T-helper 22 cell (primary cell): ENCODE measurements around the gene PTX4.
"Not testable (repeated sequence)": the region's sequence is repeated elsewhere in the genome, so short reads cannot be mapped to it uniquely, and the experiment has no call there.

Source experiments
- DNase-seq: peaks from one replicate; pipeline ENCODE4 v3.0.0-alpha.2; 2020; ENCODE audit warnings: low read depth

The PTX4 gene

DNA sequence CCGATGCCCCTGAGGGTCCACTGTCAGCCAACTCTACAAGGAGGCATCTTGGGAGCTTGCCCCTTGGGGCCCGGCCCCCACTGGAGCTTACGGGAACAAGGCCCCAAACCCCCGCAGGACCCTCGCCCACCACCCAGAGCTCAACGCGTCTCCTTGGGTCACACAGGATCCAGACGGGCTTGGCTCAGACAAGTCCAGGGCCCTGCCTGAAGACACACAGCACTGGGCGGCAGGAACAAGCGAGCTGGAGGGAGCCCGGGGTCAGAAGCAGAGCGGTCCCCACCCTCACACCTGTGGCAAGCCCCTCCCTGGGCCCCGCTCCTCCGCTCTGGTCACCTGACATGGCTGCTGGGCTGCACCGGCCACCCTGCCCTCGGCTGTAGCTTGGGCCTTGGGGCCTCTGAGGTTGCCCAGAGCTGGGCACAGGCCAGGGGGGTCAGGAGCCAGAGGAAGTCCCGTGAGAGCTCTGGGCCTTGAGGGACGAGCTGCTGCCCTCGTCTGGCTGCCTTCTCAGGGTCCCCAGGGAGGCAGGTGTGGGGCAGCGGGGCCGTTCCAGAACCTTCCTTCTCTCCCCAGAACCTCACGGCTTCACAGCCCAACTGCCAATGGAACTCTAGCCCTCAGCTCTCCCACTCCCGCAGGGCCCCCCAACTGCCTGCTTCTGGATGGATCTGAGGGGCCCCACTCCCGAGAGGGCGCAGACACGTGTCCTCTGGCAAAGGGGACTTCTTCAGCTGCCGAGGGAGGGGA is 44.6 kb downstream of the PTX4 start, which contains the start of gene CCDC154:
CCDC154 (minus strand) TSS at position 577 of the 750 bp plus-strand sequence; CDS start at position 343, 234 bp downstream.
- DNase-seq, result no peak

DNA sequence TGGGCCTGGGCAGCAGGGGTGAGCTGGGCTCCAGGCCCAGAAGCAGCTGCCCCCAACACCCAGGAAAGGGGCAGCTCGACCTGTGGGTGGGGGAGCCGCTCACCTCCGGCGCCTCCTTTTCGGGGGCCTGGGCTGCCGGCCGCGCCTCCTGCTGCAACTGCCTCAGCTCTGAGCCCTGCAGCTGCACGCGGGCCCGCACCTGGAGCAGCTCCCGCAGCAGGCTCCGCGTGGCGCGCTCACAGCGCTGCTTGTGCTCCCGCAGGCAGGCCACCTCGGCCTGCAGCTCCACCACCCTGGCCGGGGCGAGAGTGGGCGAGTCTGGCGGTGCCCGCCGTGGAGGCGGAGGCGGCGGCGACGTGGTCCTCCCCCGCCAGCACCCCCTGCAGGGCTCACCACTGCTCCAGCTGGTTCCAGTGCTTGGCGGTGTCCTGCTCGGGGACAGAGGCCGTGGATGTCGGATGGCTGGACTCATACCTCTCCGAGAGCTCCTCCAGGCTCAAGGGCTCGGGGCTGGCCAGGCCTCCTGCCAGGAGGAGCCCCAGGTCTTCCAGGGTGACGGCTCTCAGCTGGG is 45.3 kb downstream of the PTX4 start:
- no peak for DNase-seq

DNA sequence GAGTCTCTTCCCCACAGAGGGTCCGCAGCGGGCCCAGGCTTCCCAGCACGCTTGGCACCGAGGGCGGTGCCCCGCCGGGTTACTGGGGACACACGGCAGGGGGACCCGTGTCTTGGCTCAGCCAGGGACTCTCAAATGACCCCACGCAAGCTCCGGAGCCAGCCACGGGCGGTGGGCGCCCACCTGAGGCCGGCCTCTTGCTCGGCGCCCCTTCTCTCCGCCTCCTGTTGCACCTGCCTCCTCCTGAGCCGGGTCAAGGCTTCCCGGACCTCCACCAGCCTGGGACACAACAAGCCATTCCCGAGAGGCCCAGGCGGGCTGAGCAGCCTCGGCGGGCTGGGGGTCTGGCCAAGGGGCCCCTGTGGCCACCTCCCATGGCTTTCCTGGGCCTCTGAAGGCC is 46.0 kb downstream of the PTX4 start:
- no peak for DNase-seq

DNA sequence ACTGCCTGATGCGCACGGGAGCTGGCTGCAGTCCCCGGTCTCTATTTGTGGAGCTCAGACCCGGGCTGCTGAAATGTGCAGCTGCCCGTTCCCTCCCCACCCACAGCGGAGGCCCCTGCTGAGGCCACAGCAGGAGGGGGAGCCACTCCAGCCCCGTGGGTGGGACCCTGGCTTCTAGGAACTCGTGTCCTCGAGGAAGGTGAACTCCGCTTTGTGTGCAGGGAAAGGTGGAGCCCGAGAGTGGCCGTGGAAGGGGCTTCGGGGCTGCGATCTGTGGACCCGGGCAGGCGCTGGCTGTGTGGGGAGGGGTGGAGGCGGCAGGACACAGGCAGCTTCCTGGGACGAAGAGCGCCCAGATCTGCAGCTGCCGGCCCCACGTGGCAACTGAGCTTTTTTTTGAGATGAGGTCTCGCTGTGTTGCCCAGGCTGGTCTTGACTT is 47.3 kb downstream of the PTX4 start:
- DNase-seq, result no peak

DNA sequence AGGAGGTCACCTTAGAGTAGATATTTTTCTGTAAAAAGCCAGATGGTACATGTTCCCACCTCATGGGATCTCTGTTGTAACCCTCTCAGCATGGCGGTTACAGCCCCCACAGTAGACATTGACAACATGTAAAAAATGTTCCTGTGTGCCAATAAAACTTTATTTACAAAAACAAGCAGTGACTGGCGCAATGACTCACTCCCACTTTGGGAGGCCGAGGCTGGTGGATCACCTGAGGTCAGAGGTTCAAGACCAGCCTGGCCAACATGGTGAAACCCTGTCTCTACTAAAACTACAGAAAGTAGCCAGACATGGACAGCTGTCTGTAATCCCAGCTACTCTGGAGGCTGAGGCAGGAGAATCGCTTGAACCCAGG is 49.1 kb downstream of the PTX4 start:
- not testable (repeated sequence) for DNase-seq

DNA sequence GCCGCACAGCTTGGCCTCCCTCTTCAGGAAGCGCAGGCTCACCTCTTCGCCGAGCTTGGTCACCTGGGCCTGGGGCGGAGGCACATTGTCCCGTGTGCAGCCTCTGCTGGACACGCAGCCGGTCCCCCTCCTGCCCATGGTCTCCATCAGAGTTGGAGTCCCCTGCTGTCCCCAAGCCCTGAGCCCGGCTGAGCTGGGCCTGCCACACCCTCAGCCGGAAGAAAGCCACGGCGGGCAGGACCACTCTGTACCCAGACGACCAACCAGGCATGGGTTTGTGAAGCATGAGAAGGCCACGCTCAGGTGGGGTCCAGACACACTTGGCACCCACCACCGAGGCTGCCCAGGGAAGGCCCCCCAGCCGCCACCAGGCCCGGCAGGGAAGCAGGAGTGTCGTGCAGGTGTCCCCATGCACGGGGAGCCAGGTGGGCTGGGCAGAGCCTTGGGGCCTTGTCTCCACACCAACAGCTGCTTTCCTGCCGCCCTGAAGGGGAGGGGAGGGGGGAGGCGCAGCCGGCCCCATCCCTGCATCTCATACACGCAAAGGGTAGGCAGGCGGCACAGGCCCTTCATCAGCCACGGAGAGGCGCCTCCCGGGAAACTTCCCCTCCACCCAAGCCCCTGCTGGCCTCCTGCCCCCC is 49.6 kb downstream of the PTX4 start:
- no peak for DNase-seq

DNA sequence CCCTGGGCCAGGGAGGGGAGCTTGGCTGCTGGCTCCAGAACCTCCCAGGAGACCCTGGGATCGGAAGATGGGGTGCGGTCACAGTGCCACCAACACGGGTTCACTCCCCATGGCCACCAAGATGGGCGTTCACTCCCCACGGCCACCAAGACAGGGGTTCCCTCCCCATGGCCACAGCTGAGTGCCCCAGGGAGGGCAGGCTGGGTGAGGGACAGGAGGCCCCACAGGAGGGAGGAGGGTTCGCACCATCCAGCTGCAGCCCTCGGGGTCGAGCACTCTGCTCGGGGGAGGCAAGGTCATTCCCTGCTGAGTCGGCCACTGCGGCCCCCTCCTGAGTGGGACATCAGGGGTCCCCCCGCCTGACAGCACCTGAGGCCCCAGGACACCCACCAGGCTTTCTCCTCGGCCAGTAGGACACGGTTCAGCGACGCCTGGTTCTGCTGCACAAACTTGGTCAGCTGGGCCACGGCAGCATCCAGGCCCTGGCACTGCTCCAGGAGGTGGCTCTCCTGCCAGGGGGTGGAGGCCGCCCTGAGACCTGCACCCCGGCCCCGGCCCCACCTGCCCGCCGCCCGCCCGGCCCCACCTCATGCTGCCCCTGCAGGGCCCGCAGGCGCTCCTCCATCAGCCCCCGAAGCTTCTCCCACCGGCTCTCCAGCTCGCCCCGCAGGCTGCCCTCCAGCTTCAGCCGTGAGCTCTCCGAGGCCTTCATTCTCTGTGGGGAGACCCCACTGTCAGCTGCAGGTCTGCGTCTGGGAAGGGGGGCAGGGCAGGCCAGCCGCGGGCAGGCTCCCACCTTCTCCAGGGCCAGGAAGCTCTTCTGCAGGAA is 50.3 kb downstream of the PTX4 start:
- DNase-seq, result no peak

DNA sequence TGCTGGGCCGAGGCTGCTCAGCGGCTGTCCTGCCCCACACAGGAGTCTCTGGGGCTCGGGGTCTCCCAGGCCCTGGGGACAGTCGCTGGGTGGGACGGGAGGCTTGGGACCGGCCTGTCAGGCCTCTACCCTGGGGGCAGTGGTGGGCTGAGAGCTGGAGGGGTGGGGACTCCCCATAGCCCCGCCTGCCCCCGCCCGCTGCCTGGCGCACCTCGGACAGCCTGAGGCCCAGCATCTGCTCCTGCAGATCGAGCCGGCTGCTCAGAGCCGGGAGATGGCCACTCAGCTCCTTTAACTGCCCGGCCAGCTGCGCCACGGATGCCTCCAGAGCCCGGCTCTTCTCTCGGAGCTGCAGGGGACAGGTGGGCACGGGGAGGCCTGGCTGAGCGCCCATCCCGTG is 51.1 kb downstream of the PTX4 start:
- DNase-seq, result no peak

DNA sequence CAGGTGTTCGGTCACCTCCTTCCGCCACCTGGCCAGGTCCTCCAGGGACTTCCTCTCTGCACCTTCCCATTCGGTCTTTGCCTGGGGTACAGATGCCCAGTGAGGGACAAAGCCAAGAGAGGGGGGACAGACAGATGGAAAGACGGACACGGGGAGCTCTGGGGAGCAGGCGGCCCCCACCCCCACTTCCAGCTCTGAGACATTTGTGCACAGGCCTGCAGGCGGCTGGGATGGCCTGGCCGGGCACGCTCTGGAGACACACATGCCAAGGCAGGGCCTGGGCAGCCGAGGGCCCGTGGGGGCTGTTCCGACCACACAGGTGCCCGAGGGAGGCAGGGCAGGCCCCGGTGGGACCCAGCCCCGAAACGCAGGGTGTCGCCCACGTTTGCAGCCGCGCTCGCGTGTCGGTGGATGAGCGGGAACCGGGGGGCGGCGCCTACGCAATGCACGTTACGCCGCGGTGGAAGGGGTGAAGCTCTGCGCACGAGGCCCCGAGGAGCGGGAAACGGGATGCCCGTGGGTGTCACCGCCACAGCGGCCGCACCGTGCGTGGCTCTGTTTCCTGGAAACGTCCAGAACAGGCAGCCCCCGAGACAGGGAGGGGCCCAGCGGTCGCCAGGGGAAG is 51.9 kb downstream of the PTX4 start:
- DNase-seq, result no peak

DNA sequence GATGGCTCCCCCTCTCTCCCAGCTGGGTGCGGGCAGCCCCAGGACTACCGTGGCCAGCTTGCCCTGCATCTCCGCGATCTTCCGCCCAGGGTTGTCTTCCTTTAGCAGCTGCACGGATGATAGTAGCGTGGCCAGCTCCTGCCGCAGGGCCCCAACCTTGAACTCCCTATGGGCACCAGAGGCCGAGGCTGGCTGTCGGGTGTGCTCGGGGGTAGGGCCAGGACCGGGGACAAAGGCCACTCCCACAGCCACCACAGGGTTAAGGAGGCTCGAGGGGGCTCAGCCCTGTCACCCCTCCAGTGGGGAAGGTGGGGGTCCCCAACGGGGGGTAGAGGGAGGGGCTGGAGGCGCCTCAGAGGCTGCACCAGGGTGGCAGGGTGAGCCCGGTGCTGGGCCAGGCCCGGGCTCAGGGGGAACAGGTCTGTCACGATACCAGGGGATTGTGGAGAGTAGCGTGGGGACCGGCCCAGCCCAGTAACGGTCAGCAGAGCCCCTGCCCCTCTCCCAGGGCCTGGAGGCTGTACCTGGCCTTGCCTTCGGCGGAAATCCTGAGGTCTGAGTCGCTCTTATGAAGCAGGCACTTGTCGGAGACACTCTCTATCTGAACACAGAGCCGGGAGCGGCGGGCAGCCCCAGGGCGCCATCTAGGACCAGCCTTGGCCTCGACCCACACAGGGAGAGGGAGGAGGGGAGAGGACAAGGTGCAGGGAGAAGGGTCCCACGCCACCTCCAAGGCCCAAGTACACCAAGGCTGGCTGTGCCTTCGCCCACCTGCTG is 52.6 kb downstream of the PTX4 start:
- DNase-seq, result no peak
